Motor neuron (in vitro differentiated cells): ENCODE results near the gene LRRC14B. TPM values are rescaled to one million over a fixed set of nuclear protein-coding genes. Genes with fewer than 3 reads are reported as not detected.
"Not testable (repeated sequence)": the region's sequence is repeated elsewhere in the genome, so short reads cannot be mapped to it uniquely, and the experiment has no call there.

Experiments
- ATAC-seq, 8 experiments: fragments of 200-7000 bp; cut with Tn5 transposase; replicated peaks in 6 of 8; 2 replicates each; pipeline ENCODE4 v1.8.0; 2021; ENCODE audit warnings: mild to moderate bottlenecking in 8 of 8, moderate library complexity in 8 of 8
- H3K27ac ChIP-seq, 2 donors: fragments of 250-450 bp; sonication (Bioruptor Pico); 2 replicates each; pipeline ENCODE4 v1.9.0; 2021; ENCODE audit warnings: antibody characterized with exemption in 2 of 2, mild to moderate bottlenecking in 2 of 2, moderate library complexity in 1 of 2
- H3K4me1 ChIP-seq, 2 donors: fragments of 250-450 bp; sonication (Bioruptor Pico); replicated peaks in 1 of 2; 2 replicates each; pipeline ENCODE4 v1.6.1; 2021; ENCODE audit warnings: antibody characterized with exemption in 2 of 2, mild to moderate bottlenecking in 2 of 2, moderate library complexity in 1 of 2
- H3K4me3 ChIP-seq, 5 donors: fragments of 250-450 bp; sonication (Bioruptor Pico); 2 replicates each; pipeline ENCODE4 v1.9.0; 2021; ENCODE audit warnings: antibody characterized with exemption in 5 of 5, mild to moderate bottlenecking in 5 of 5, moderate library complexity in 4 of 5
- WGBS, 10 experiments: fragments of 450-650 bp; shearing (Covaris generic); methylation state at CpG; one replicate each; pipeline ENCODE4 v1.0.0; 2022; 5-methylcytosine and 5-hydroxymethylcytosine counted together
- in situ Hi-C, 9 experiments: fragments of 400-800 bp; cut with MboI; loops; one replicate each; pipeline ENCODE4 v1.15.0; 2021; ENCODE audit warnings: low sequenced_read_pairs in 9 of 9, low pct_unique_long_range_greater_than_20kb in 2 of 9; ENCODE audit not compliant: unreplicated experiment in 9 of 9
- total RNA-seq, 8 experiments: library from RNA; unstranded; fragments of 300-600 nt; gene quantifications; 2 replicates each; pipeline versions ENCODE4 v1.2.3 to v1.2.4, GENCODE V29; 2022

The LRRC14B gene
- total RNA-seq, 8 experiments from 2014 or later: 0.18 to 4.5 (median 0.25) TPM; not detected in 3

DNA sequence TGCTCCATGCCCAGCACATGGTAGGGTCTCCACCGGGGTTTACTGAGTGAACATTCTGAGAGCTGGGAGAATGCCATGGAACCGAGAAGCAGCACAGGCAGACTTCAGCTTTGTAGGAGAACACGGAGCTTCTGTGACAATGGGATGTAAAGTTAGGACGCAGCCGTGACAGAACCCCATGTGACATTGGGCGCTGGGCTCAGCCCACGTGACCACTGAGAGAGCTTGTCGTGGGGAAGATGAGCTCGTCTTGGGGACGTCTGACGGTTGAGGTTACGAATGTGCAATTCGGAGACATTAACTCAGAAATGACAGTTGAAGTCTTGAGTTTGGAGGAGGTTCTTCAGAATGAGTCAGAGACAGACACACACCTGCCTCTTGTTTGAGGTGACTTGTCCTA lies 40.4 kb downstream of the LRRC14B start:
- no peak overlapping the region for H3K4me3 ChIP-seq
- H3K4me1 ChIP-seq: no peaks in the 10 kb centered on the region
- ATAC-seq: no peak
- in situ Hi-C loops: no loop called here
- H3K27ac ChIP-seq: no peak overlapping the region
- 89 to 100% (median 95%) methylated on average over 1 to 5 of the region's 13 CpGs; no CpG with 5 or more reads in 4 of the 10 experiments for WGBS, 10 experiments

DNA sequence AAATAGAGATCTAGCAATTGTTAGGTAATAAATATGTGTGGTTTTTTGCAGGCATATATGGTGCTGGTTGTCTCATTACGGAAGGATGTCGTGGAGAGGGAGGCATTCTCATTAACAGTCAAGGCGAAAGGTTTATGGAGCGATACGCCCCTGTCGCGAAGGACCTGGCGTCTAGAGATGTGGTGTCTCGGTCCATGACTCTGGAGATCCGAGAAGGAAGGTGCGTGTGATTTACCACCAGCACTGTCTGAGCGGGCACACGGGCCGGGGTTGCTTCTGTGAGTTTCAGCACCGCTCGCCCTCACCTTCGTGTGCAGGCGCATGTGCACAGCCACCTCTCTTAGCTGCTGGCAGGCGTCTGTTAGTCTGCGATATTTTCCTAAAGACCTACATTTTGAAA lies 42.1 kb downstream of the LRRC14B start:
- 89 to 100% (median 94%) methylated on average over 2 to 9 of the region's 20 CpGs; no CpG with 5 or more reads in 5 of the 10 experiments for WGBS, 10 experiments
- in situ Hi-C loops, H3K4me3 ChIP-seq, ATAC-seq, H3K27ac ChIP-seq, H3K4me1 ChIP-seq: not testable (repeated sequence)

DNA sequence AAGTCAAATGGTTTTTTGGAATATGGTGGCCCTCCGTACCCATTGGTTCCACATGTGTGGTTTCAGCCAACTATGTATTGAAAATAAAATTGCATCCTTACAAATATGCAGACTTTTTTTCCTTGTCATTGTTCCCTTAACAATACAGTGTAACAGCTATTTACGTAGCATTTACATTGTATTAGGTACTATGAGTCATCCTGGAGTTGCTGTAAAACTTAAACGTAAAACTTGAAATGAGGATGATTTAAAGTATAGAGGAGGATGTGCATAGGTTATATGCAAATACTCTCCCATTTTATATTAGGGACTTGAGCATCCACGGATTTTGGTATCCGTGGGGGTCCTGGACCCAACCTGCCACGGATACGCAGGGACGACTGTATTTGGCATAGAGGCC lies 43.2 kb downstream of the LRRC14B start:
- WGBS, 10 experiments: 71 to 100% (median 83%) methylated on average over 2 to 5 of the region's 8 CpGs; no CpG with 5 or more reads in 1 of the 10 experiments
- in situ Hi-C loops: no loop called here
- ATAC-seq: peak in 1 of 8 experiments; percentile 8
- no peaks in the 10 kb centered on the region for H3K4me1 ChIP-seq
- H3K27ac ChIP-seq: no peak overlapping the region
- H3K4me3 ChIP-seq: no peak overlapping the region

DNA sequence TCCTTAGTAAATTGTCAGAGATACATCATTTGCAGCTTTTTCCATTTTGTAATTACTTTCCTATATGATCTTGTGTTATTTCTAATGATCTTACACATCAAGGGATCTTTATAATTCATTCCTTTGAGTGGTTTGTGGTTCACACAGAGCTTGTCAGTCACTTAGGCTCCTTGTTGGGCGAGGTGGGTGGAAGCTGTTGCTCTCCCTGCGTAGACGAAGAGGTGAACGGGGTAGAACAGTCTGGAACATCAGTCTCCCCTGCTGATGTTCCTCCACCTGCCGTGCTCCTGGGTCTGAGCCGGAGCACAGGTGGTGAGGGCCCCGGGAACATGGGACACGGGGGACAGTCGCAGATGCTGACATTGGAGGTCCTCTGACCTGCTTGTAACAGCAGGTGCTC lies 44.2 kb downstream of the LRRC14B start:
- H3K4me3 ChIP-seq, in situ Hi-C loops, H3K27ac ChIP-seq, H3K4me1 ChIP-seq, ATAC-seq: not testable (repeated sequence)
- WGBS, 10 experiments: 92 to 100% (median 93%) methylated on average over 2 to 3 of the region's 9 CpGs; no CpG with 5 or more reads in 7 of the 10 experiments

DNA sequence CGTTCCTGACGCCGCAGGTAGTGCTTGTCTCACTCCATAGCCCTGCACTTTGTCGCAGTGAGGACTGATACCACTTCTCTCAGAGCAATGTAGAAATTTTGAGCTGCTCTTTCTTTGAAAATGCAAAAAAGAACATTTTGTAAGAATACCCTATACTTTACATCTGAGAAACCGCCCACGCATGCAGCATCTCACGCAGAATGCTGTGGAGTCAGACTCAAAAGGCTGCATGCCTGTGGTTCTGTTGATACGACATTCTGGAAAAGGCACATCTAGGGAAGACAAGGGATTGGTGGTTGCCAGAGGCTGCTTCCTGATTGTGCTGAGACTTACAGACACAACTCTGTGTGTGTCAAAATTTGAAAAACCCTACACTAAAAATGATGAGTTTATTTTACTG lies 46.6 kb downstream of the LRRC14B start:
- WGBS, 10 experiments: 100% methylated on average over 1 to 4 of the region's 8 CpGs; no CpG with 5 or more reads in 6 of the 10 experiments
- H3K27ac ChIP-seq, H3K4me3 ChIP-seq, ATAC-seq, in situ Hi-C loops, H3K4me1 ChIP-seq: not testable (repeated sequence)

DNA sequence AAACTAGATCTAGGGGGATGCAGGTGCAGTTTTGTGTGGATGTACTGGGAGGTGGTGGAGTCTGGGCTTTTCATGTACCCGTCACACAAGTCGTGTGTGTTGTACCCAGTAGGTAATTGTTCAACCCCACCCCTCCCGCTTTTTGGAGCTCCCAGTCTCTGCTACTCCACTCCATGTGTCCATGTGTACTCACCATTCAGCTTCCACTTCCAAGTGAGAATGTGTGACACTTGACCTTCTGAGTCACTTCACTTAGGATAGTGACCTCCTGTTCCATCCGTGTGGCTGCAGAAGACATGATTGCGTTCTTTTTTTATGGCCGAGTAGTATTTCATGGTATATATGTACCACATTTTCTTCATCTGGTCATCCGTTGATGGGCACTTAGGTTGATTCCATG lies 49.3 kb downstream of the LRRC14B start:
- ATAC-seq, in situ Hi-C loops, H3K4me1 ChIP-seq, H3K27ac ChIP-seq, H3K4me3 ChIP-seq: not testable (repeated sequence)
- 93 to 100% (median 98%) methylated on average over 1 to 6 of the region's 7 CpGs; no CpG with 5 or more reads in 3 of the 10 experiments for WGBS, 10 experiments

DNA sequence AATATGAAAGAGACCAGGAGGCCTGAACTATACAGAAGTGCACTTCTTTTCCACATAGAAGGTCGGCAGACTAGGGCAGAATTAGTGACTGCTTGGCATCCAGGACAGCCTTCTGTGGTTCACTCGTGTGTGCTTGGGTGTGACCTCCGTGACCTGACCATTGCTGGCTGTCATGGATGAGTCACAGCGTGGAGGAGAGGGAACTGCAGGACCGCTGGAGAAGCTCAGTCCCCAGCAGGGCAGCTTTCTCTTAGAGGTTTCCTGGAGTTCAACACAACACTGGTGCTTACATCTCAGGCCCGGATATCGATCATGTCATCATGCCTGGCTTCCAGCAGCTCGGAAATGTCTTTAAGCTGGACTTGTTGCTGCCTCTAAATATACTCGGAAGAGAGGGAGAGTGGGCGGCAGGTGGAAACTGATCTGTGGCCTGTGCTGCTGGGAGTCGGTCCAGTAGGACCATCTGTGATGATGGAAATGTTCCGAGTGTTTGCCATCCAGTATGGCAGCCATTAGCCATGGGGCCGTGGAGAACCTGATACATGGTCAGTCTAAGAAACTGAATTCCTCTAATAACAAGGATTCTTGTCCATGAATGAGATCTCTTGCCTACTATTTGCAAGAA lies 49.9 kb downstream of the LRRC14B start:
- H3K4me3 ChIP-seq, ATAC-seq, H3K27ac ChIP-seq, in situ Hi-C loops, H3K4me1 ChIP-seq: not testable (repeated sequence)
- WGBS, 10 experiments: 87 to 100% (median 100%) methylated on average over 1 to 3 of the region's 13 CpGs; no CpG with 5 or more reads in 3 of the 10 experiments

DNA sequence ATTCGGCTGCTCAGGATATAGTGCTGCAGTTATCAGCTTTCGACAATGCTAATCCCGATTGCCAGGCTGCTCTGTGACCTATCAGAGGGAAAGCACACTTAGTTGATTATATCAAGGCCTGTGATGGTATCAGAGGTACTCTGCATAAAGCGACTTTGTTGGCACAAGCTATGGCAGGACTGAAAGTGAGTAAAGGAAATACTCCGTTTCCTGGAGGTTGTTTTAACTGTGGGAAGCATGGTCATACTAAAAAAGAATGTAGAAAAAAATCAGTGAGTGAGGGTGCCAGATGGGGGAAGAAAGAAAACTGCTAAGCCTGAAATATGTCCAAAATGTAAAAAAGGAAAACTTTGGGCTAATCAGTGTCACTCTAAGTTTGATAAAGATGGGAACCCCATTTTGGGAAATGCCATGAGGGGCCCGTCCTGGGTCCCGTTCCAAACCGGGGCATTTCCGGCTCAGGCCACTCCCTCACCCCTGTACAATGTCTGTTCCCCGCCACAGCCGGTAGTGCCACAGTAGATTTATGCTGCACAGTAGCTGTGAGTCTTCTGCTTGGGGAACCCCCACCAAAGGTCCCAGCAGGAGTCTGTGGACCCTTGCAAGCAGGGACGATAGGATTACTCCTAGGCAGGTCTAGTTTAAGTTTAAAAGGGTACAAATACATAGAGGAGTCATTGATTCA lies 52.5 kb downstream of the LRRC14B start:
- WGBS, 10 experiments: 80 to 100% (median 96%) methylated on average over 1 to 9 of the region's 12 CpGs; no CpG with 5 or more reads in 1 of the 10 experiments
- in situ Hi-C loops, ATAC-seq, H3K27ac ChIP-seq, H3K4me1 ChIP-seq, H3K4me3 ChIP-seq: not testable (repeated sequence)

DNA sequence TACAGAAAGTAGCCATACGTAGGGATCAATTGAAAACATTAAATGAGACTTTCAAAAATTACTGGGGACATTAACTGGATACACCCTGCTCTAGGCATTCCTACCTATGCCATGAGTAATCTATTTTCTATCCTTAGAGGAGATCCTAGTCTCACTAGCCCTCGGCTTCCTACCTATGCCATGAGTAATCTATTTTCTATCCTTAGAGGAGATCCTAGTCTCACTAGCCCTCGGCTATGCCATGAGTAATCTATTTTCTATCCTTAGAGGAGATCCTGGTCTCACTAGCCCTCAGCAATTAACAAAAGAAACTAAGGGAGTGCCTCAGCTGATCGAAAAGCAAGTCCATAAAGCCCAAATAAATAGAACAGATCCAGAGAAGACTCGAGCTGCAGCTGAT lies 54.4 kb downstream of the LRRC14B start:
- in situ Hi-C loops, ATAC-seq, H3K27ac ChIP-seq, H3K4me1 ChIP-seq, H3K4me3 ChIP-seq: not testable (repeated sequence)
- 81 to 100% (median 97%) methylated on average over 1 to 5 of the region's 5 CpGs; no CpG with 5 or more reads in 1 of the 10 experiments for WGBS, 10 experiments

Other genes with a start within 250 kb of the LRRC14B start
- gene PLEKHG4B, start 99.3 kb upstream of the LRRC14B start, total RNA-seq: 1 to 10 TPM in 5 of 8 experiments, under 1 TPM in 3; 0.09 to 7.3 (median 3.2) TPM
- gene CCDC127, start 26.7 kb downstream of the LRRC14B start, total RNA-seq: 10 to 100 TPM in 1 of 8 experiments, 1 to 10 TPM in 7; 5.9 to 10.8 (median 7.9) TPM
- 100 to 1,000 TPM in 3 of 8 experiments, 10 to 100 TPM in 5; 61.7 to 154 (median 81.6) TPM for gene SDHA, start 26.8 kb downstream of the LRRC14B start, total RNA-seq
- gene PDCD6, start 80.2 kb downstream of the LRRC14B start, total RNA-seq: 100 to 1,000 TPM in 3 of 8 experiments, 10 to 100 TPM in 5; 37.3 to 116 (median 72.6) TPM
- 10 to 100 TPM in 1 of 8 experiments, 1 to 10 TPM in 7; 1.1 to 24.0 (median 1.6) TPM for gene AHRR, start 130.2 kb downstream of the LRRC14B start, total RNA-seq